GM12801 (cell line): Measurements from ENCODE around the gene ENO2.

ENCODE experiments used
- CTCF ChIP-seq: IDR thresholded peaks from one replicate; pipeline ENCODE4 v1.5.1; 2011; ENCODE audit warnings: control low read depth; ENCODE audit not compliant: insufficient read length; ENCODE audit errors: extremely low read depth

ENO2 gene

GRCh38 chr12:6912164-6912935, 2.0 kb upstream of the ENO2 start:
- no peak for TF ChIP-seq CTCF

- TF ChIP-seq CTCF, result no peak
These were observed 788 bp downstream of the ENO2 start for GRCh38 chr12:6914947-6915788.

- TF ChIP-seq CTCF, result no peak
These were observed 1.5 kb downstream of the ENO2 start for GRCh38 chr12:6915789-6916285.

GRCh38 chr12:6916426-6917200, 2.2 kb downstream of the ENO2 start:
- TF ChIP-seq CTCF, result no peak

- no peak for TF ChIP-seq CTCF
These were observed 3.3 kb downstream of the ENO2 start for GRCh38 chr12:6917491-6918231.

GRCh38 chr12:6919588-6919987, 5.2 kb downstream of the ENO2 start:
- TF ChIP-seq CTCF, result no peak
